Right cardiac atrium (tissue), 5 donors: ENCODE data around the gene CDH2. TPM values are rescaled to one million over a fixed set of nuclear protein-coding genes. Genes with fewer than 3 reads are reported as not detected.

Source experiments
- ATAC-seq, 2 donors: fragments of 200-7000 bp; cut with Tn5 transposase; one replicate each; pipeline versions ENCODE4 v1.8.0 to v1.9.1; 2020; ENCODE audit warnings: moderate library complexity in 2 of 2, mild to moderate bottlenecking in 1 of 2
- DNase-seq, 3 donors: peaks; one replicate each; pipeline ENCODE4 v3.0.0-alpha.2; 2020
- H3K27ac ChIP-seq: one replicate; pipeline ENCODE4 v1.5.1; 2013; ENCODE audit warnings: mild to moderate bottlenecking, low read length, control low read depth, moderate library complexity
- H3K27me3 ChIP-seq: one replicate; pipeline ENCODE4 v1.6.1; 2013; ENCODE audit not compliant: control insufficient read depth, insufficient read depth
- H3K4me1 ChIP-seq: one replicate; pipeline ENCODE4 v1.6.1; 2013; ENCODE audit warnings: low read length; ENCODE audit not compliant: control insufficient read depth, insufficient read depth
- H3K4me3 ChIP-seq: one replicate; pipeline ENCODE4 v1.5.1; 2013; ENCODE audit warnings: low read length, control low read depth
- H3K9me3 ChIP-seq: one replicate; pipeline ENCODE4 v1.6.1; 2013; ENCODE audit warnings: low read length; ENCODE audit not compliant: control insufficient read depth
- WGBS: extraction: QIAGEN DNeasy Blood & Tissue Kit; methylation state at CpG from one replicate; pipeline ENCODE4 v1.1.7; 2013; 5-methylcytosine and 5-hydroxymethylcytosine counted together
- intact Hi-C, 4 donors: fragments of 100-400 bp; cut with DNase I; formaldehyde crosslinking; loops; one replicate each; pipeline versions ENCODE4 v1.11.0 to v1.14.0; 2022 to 2023
- polyA plus RNA-seq: library from polyadenylated mRNA; stranded (reverse); fragments of 200-250 nt; gene quantifications from one replicate; pipeline ENCODE4 v1.2.3, GENCODE V29; 2013
- total RNA-seq, 4 donors: library from RNA; stranded (reverse); fragmentation: NEBNext Ultra II Directional; extraction: Animal tissue kit (Norgen Biotek cat#: 25700); gene quantifications; one replicate each; pipeline ENCODE4 v1.2.1, GENCODE V29; 2021
- donor health status: healthy with polysubstance abuse.
- donor health status: DM: no; HTN: yes; CAD: no.
- donor health status: DM: no; HTN: no; CAD: no.
- donor health status: DM: no; HTN: yes; CAD: no; lungs with severe emphysema.
- donor health status: DM: yes; HTN: yes; CAD: no.

CDH2 gene
- total and polyA plus RNA-seq, 5 donors, result 75.6 to 338 (median 233) TPM

DNA sequence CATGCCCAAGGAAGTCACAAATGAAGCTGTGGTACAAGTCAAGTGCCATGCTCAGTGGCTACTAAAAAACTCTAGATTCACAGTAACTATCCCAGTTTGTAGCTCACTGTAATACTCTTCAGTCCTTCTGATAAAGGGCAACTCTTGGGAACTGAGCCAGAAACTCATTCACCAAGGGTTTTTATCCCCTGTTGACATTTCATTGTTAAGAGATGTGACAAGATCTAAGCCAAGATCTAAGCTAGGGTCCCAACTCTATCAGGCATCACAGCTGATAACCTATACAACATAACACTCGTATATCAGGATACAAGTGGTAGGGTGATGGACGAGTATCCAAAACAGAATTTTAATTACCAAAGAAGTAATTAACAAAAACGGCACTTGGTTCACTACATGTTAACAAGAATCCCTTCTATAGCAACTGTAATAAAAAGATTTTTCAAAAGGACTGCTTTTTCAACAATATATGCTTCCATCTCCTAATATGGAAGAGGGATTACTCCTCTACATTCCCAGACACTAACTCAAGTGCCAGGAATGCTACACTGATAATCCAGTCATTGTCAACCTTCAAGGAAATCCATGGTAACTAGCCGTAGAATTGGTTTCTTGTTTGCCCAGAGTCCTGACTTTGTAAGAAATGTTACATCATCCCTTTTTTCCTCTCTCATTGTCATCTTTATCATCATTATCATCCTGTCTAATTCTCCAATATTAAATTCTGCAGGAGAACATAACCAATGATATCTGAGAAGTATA is 111.7 kb downstream of the CDH2 start:
- no peak overlapping the region for H3K4me3 ChIP-seq
- H3K4me1 ChIP-seq, result peaks cover under 1% of the 10 kb centered on the region
- H3K27ac ChIP-seq, result peak overlapping the region; percentile 59
- peak; percentile 53 to 57 for ATAC-seq
- no peak for DNase-seq
- no peaks in the 10 kb centered on the region for H3K27me3 ChIP-seq
- H3K9me3 ChIP-seq, result no peaks in the 10 kb centered on the region
- WGBS, result 38% methylated on average over 4 of the region's 4 CpGs
- intact Hi-C loops, result no loop called here

GRCh38 chr18:28063926-28064325 is 113.0 kb downstream of the CDH2 start:
- 66% methylated on average over 2 of the region's 2 CpGs for WGBS
- H3K27ac ChIP-seq, result no peak overlapping the region
- intact Hi-C loops, result no loop called here
- no peaks in the 10 kb centered on the region for H3K9me3 ChIP-seq
- peaks cover 1% of the 10 kb centered on the region for H3K4me1 ChIP-seq
- no peaks in the 10 kb centered on the region for H3K27me3 ChIP-seq
- ATAC-seq, result no peak
- no peak for DNase-seq
- no peak overlapping the region for H3K4me3 ChIP-seq

DNA sequence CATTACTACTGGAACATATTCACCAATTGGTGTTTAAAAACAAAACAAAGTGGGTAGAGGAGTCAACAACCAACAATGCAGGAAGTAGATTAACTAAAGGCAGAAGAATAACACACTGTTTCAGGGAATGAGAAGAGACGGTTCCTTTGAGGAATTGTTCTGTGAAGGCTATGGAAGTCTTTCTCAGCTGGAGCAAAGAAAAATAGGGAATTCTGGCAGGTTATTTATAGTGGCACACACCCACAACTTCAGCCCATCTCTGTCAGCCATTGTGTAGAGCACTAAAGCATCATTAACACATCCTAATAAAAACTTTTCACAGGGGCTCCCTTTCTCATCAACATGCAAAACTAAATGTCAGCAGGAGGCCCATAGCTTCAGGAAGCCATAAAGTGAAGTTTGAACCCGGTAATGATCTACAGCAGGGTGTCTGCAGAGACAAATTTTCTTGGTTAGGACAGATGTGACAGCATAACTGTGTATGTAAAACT is 113.6 kb downstream of the CDH2 start:
- Histone ChIP-seq H3K27me3 (no peaks in the 10 kb centered on the region), H3K27ac (no peak overlapping the region), H3K4me1 (peaks cover 1% of the 10 kb centered on the region), H3K9me3 (no peaks in the 10 kb centered on the region), H3K4me3 (no peak overlapping the region)
- WGBS, result 28% methylated on average over 2 of the region's 2 CpGs
- intact Hi-C loops, result no loop called here
- DNase-seq, result no peak
- no peak for ATAC-seq

GRCh38 chr18:28062443-28062842 is 114.5 kb downstream of the CDH2 start:
- intact Hi-C loops, result no loop called here
- ATAC-seq, result no peak
- DNase-seq, result no peak

DNA sequence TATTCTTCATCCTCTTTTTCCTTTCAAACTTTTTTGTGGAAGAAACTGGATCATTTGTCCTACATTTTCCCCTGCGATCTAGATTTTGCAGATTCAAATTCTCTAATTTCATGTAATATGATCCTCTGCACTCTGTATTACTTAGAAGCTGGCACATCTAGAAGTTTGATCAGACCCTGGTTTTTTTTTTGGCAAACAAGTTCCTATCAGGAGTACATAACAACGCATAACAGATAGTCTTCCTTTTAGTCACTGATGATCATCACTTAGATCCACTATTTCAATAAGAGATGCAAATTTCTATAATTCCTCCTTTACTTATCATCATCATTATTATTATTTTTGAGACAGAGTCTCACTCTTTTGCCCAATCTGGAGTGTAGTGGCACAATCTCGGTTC is 117.1 kb downstream of the CDH2 start:
- ATAC-seq (no peak), DNase-seq (no peak)
- H3K4me1 ChIP-seq, result peaks cover 1% of the 10 kb centered on the region
- no peaks in the 10 kb centered on the region for H3K27me3 ChIP-seq
- 88% methylated on average over 3 of the region's 3 CpGs for WGBS
- intact Hi-C loops, result no loop called here
- H3K4me3 ChIP-seq, result no peak overlapping the region
- no peak overlapping the region for H3K27ac ChIP-seq
- no peaks in the 10 kb centered on the region for H3K9me3 ChIP-seq

More at GRCh38 chr18:28062443-28062842, 114.5 kb downstream of the CDH2 start:
- H3K9me3 ChIP-seq, result no peaks in the 10 kb centered on the region
- no peaks in the 10 kb centered on the region for H3K27me3 ChIP-seq
- no peak overlapping the region for H3K4me3 ChIP-seq
- H3K4me1 ChIP-seq, result peaks cover 1% of the 10 kb centered on the region
- WGBS, result 86% methylated on average over 4 of the region's 4 CpGs
- no peak overlapping the region for H3K27ac ChIP-seq

DNA sequence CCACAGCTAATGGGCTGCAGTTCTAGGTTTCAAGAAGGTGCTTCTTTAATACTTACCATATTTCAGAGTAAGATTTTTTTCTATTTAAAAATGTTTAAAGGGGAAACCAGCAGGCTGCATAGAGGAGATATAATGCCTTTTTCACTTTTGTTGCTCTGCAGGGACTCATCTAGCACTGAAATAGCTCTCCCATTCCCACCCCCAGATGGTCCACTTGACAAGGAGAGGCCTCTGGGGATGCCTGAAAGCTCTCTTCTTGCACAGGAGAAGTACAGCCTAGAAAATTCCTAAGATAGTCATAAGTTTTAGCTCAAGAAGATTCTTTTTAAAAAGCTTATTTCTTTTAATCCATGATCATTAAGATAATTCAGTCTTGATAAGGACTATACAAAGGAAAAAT is 126.4 kb downstream of the CDH2 start:
- no peak for ATAC-seq

GRCh38 chr18:28048612-28049011 is 128.3 kb downstream of the CDH2 start:
- Histone ChIP-seq H3K4me3 (no peak overlapping the region), H3K27ac (no peak overlapping the region), H3K4me1 (no peaks in the 10 kb centered on the region), H3K9me3 (no peaks in the 10 kb centered on the region), H3K27me3 (no peaks in the 10 kb centered on the region)
- intact Hi-C loops, result no loop called here
- DNase-seq (no peak), ATAC-seq (no peak)
- 55% methylated on average over 2 of the region's 2 CpGs for WGBS

More for the DNA sequence above, 126.4 kb downstream of the CDH2 start:
- no peak for DNase-seq
- H3K4me1 ChIP-seq, result peaks cover 2% of the 10 kb centered on the region
- H3K27me3 ChIP-seq, result no peaks in the 10 kb centered on the region
- intact Hi-C loops, result no loop called here
- no peak overlapping the region for H3K27ac ChIP-seq
- no peaks in the 10 kb centered on the region for H3K9me3 ChIP-seq
- H3K4me3 ChIP-seq, result no peak overlapping the region

- H3K4me3 ChIP-seq, result no peak overlapping the region
- no peaks in the 10 kb centered on the region for H3K9me3 ChIP-seq
- no peak overlapping the region for H3K27ac ChIP-seq
- intact Hi-C loops, result no loop called here
- 65% methylated on average over 3 of the region's 3 CpGs for WGBS
- H3K27me3 ChIP-seq, result no peaks in the 10 kb centered on the region
- no peaks in the 10 kb centered on the region for H3K4me1 ChIP-seq
- no peak for ATAC-seq
- no peak for DNase-seq
These were observed 131.1 kb downstream of the CDH2 start for GRCh38 chr18:28045880-28046279.

DNA sequence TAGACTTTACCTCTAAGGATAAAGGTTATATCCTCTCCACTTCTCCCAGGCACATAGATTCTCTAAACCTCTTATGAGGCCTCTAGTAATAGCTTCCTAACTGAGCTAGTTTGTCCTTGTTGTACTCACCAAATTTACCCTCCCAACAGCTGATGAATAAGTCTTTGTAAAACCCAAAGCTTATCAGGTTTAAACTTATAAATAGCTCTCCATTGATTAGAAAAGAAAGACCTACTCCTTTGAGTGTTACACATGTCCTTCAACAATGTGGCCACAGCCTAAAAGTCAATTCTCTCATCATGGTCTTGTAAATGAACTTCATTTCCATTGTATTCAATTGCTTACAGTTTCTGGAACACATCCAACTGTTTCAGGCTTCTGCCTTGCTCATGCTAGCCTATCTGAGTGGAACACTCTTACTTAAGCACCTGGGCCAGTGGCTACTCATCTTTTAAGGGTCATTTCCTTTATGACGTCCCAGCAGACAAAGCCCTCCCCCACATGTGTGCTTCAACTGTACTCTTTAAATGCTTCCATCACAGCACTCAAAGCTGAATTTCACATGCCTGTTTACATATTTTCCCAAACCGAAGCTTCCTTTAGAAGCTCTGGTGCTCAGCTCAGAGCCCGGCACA is 131.6 kb downstream of the CDH2 start:
- Histone ChIP-seq H3K9me3 (no peaks in the 10 kb centered on the region), H3K27me3 (no peaks in the 10 kb centered on the region), H3K4me1 (no peaks in the 10 kb centered on the region), H3K27ac (no peak overlapping the region), H3K4me3 (no peak overlapping the region)
- DNase-seq (no peak), ATAC-seq (peak in 1 of 2 donors; percentile 37)
- WGBS, result 44% methylated on average over 3 of the region's 3 CpGs
- intact Hi-C loops, result no loop called here

DNA sequence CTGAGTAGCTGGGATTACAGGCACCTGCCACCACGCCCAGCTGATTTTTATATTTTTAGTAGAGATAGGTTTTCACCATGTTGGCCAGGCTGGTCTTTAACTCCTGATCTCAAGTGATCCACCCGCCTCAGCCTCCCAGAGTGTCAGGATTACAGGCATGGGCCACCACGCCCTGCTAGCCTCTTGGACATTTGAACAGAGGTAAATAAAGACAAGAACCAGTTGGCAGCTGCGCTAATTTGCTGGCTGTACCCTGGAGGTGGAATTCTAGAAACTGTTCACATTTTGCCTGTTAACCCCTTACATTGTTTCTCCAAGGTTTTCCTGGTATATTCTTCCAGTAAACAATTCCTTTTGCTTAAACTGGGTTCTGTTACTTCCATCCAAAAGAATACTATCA is 132.9 kb downstream of the CDH2 start:
- Histone ChIP-seq H3K27me3 (no peaks in the 10 kb centered on the region), H3K9me3 (no peaks in the 10 kb centered on the region), H3K27ac (no peak overlapping the region), H3K4me1 (peaks cover 3% of the 10 kb centered on the region), H3K4me3 (no peak overlapping the region)
- WGBS, result 77% methylated on average over 4 of the region's 4 CpGs
- ATAC-seq (no peak), DNase-seq (no peak)
- intact Hi-C loops, result no loop called here

- peaks cover 3% of the 10 kb centered on the region for H3K4me1 ChIP-seq
- 64% methylated on average over 3 of the region's 3 CpGs for WGBS
- DNase-seq, result no peak
- no peak overlapping the region for H3K4me3 ChIP-seq
- H3K9me3 ChIP-seq, result no peaks in the 10 kb centered on the region
- H3K27ac ChIP-seq, result no peak overlapping the region
- H3K27me3 ChIP-seq, result no peaks in the 10 kb centered on the region
- no peak for ATAC-seq
- intact Hi-C loops, result no loop called here
These were observed 133.3 kb downstream of the CDH2 start for GRCh38 chr18:28043631-28044030.
